GM12892 (cell line): Measurements from ENCODE around the gene ADCY4.

ENCODE experiments used
- POLR2A ChIP-seq: IDR thresholded peaks from 2 replicates; pipeline ENCODE4 v1.6.1; 2011; ENCODE audit warnings: low read depth, low read length, control low read depth
- POLR2AphosphoS5 ChIP-seq: IDR thresholded peaks from 2 replicates; pipeline ENCODE4 v1.6.1; 2011; ENCODE audit warnings: low read depth, low read length, control low read depth
- TAF1 ChIP-seq: IDR thresholded peaks from 2 replicates; pipeline ENCODE4 v1.6.1; 2011; ENCODE audit warnings: low read depth, mild to moderate bottlenecking, control low read depth, low read length, borderline replicate concordance

- no peak for TF ChIP-seq POLR2A
- TF ChIP-seq POLR2AphosphoS5: no peak
- TF ChIP-seq TAF1: no peak
Observed at GRCh38 chr14:24369463-24369862, 34.6 kb upstream of the ADCY4 start.
